Stomach (tissue), 19 donors: Measurements from ENCODE around the gene DAZ1. TPM values are rescaled to one million over a fixed set of nuclear protein-coding genes. Genes with fewer than 3 reads are reported as not detected.
"Not testable (repeated sequence)": the region's sequence is repeated elsewhere in the genome, so short reads cannot be mapped to it uniquely, and the experiment has no call there.

Experiments used
- DNase-seq, 2 donors: peaks; one replicate each; pipeline versions ENCODE4 v3.0.0 to v3.0.0-alpha.2; 2013 to 2019
- H3K27ac ChIP-seq, 5 donors: fragments of 200-600 bp in 4 of 5; sonication (generic) in 4 of 5; one replicate each; pipeline ENCODE4 v1.5.1; 2013 to 2019; ENCODE audit warnings: mild to moderate bottlenecking in 1 of 5, moderate library complexity in 1 of 5
- H3K27me3 ChIP-seq, 3 donors: fragments of 200-600 bp; sonication (generic); one replicate each; pipeline ENCODE4 v1.5.1; 2017 to 2019; ENCODE audit warnings: mixed run types in 1 of 3
- H3K36me3 ChIP-seq, 4 donors: fragments of 200-600 bp; sonication (generic); 1 replicate in 3 of 4; 2 replicates in 1 of 4; pipeline ENCODE4 v1.5.1; 2016 to 2019
- H3K4me1 ChIP-seq, 4 donors: fragments of 200-600 bp; sonication (generic); one replicate each; pipeline ENCODE4 v1.5.1; 2016 to 2019
- H3K4me3 ChIP-seq, 4 donors: fragments of 200-600 bp; sonication (generic) in 3 of 4; one replicate each; pipeline ENCODE4 v1.5.1; 2016 to 2019; ENCODE audit warnings: mild to moderate bottlenecking in 1 of 4
- H3K9me3 ChIP-seq, 4 donors: fragments of 200-600 bp; sonication (generic); one replicate each; pipeline ENCODE4 v1.5.1; 2016 to 2019
- WGBS, 5 donors: extraction: QIAGEN DNeasy Blood & Tissue Kit in 3 of 5; methylation state at CpG; one replicate each; pipeline versions ENCODE4 v1.1.5 to v1.1.7; 2013 to 2018; 5-methylcytosine and 5-hydroxymethylcytosine counted together
- intact Hi-C: fragments of 100-400 bp; cut with DNase I; formaldehyde crosslinking; loops from one replicate; pipeline ENCODE4 v1.15.1; 2023; ENCODE audit warnings: low total_unique reads
- long read RNA-seq, 10 donors: transcript quantifications; one replicate each; lab custom pipeline, GENCODE V29; 2026
- polyA plus RNA-seq, 3 donors: library from polyadenylated mRNA; stranded (reverse); fragments of 200-250 nt; gene quantifications; one replicate each; pipeline ENCODE4 v1.2.3, GENCODE V29; 2013
- total RNA-seq, 5 donors: library from RNA; depleted of rRNA; stranded (reverse); fragments of >200 nt; gene quantifications; one replicate each; pipeline versions ENCODE4 v1.1.0 to v1.2.3, GENCODE V29; 2014 to 2016
- donor health status: healthy with polysubstance abuse.
- donor health status: Bipolar disorder and iron deficiency.
- donor health status: healthy.

The DAZ1 gene, protein sequence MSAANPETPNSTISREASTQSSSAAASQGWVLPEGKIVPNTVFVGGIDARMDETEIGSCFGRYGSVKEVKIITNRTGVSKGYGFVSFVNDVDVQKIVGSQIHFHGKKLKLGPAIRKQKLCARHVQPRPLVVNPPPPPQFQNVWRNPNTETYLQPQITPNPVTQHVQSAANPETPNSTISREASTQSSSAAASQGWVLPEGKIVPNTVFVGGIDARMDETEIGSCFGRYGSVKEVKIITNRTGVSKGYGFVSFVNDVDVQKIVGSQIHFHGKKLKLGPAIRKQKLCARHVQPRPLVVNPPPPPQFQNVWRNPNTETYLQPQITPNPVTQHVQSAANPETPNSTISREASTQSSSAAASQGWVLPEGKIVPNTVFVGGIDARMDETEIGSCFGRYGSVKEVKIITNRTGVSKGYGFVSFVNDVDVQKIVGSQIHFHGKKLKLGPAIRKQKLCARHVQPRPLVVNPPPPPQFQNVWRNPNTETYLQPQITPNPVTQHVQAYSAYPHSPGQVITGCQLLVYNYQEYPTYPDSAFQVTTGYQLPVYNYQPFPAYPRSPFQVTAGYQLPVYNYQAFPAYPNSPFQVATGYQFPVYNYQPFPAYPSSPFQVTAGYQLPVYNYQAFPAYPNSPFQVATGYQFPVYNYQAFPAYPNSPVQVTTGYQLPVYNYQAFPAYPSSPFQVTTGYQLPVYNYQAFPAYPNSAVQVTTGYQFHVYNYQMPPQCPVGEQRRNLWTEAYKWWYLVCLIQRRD
- total RNA-seq (10 to 100 TPM in 1 of 5 donors, 1 to 10 TPM in 2, not detected in 2; 3.1 to 76.2 (median 4.0) TPM), polyA plus RNA-seq (10 to 100 TPM in 2 of 3 donors, not detected in 1; 10.3 to 48.0 TPM)
- long read RNA-seq, donor 1, result 0 reads
- long read RNA-seq, donor 2, result 0 reads
- long read RNA-seq, donor 3, result 0 reads
- long read RNA-seq, donor 4, result 0 reads
- long read RNA-seq, donor 5, result 0 reads
- long read RNA-seq, donor 6, result 0 reads
- long read RNA-seq, donor 7, result 0 reads
- long read RNA-seq, donor 8, result 0 reads
- long read RNA-seq, donor 9, result 0 reads
- long read RNA-seq, donor 10, result 0 reads

- H3K36me3 ChIP-seq, H3K4me1 ChIP-seq, H3K9me3 ChIP-seq, H3K27ac ChIP-seq, H3K4me3 ChIP-seq, intact Hi-C loops, DNase-seq, H3K27me3 ChIP-seq: not testable (repeated sequence)
- WGBS, 5 donors, result no CpG with 5 or more reads among the region's 23 CpGs
These were observed at the start of gene DAZ1 for GRCh38 chrY:23198908-23199307. Gene DAZ1 (minus strand): TSS chrY:23199008. CDS start chrY:23198800, 208 bp downstream.

DNA sequence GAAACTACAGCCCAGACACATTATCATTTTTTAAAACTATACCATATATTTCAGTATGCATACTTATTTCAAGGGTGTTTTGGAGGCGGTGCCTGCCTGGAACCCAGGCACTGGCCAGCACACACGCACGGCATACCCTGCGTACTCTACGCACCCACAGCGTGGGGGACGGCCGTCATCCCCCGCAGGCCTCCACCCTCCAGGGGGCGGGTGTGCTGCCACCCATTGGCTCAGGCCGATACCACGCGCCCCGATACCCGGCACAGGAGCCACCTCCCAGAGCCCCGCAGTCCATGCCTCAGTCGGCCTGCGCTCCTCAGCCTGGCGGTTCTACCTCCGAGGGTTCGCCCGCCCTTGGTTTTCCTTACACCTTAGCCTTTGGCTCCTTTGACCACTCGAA is 20.4 kb upstream of the DAZ1 start, which contains the start of gene DAZ2:
Gene DAZ2 (plus strand): TSS at position 301 of the 400 bp plus-strand sequence. CDS start 208 bp downstream, outside the sequence.
- H3K27me3 ChIP-seq, H3K36me3 ChIP-seq, H3K27ac ChIP-seq, H3K9me3 ChIP-seq, H3K4me1 ChIP-seq, intact Hi-C loops, DNase-seq, H3K4me3 ChIP-seq: not testable (repeated sequence)
- no CpG with 5 or more reads among the region's 23 CpGs for WGBS, 5 donors

- no CpG with 5 or more reads among the region's 4 CpGs for WGBS, 5 donors
- H3K4me1 ChIP-seq, H3K27ac ChIP-seq, H3K27me3 ChIP-seq, DNase-seq, H3K36me3 ChIP-seq, H3K9me3 ChIP-seq, H3K4me3 ChIP-seq, intact Hi-C loops: not testable (repeated sequence)
These were observed 11.9 kb upstream of the DAZ1 start for GRCh38 chrY:23210681-23211080.

- DNase-seq, H3K27ac ChIP-seq, H3K9me3 ChIP-seq, H3K36me3 ChIP-seq, H3K4me3 ChIP-seq, H3K4me1 ChIP-seq, intact Hi-C loops, H3K27me3 ChIP-seq: not testable (repeated sequence)
- no CpG with 5 or more reads among the region's 4 CpGs for WGBS, 5 donors
These were observed 11.1 kb upstream of the DAZ1 start for GRCh38 chrY:23209802-23210495.

DNA sequence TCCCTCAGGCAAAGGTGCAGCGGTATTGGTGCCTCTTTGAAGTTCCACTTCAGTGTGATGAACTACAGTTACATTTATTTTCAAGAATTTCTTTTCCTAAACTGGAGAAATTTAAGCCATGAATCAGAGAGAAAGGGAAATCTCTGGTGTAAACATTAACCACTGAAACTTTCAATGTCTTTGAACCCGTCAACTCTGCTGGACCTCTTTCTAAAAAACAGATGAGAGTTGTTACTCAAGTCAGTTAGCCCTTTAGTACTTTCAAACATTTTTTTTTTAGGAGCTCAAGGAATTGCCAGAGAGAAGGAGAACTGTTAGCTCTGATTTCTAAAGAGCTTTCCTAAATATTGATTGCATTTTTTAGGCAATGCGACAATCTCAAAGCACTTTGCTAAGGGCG is 8.6 kb upstream of the DAZ1 start:
- DNase-seq, H3K4me3 ChIP-seq, intact Hi-C loops, H3K27me3 ChIP-seq, H3K27ac ChIP-seq, H3K9me3 ChIP-seq, H3K4me1 ChIP-seq, H3K36me3 ChIP-seq: not testable (repeated sequence)
- no CpG with 5 or more reads among the region's 4 CpGs for WGBS, 5 donors

Other genes with a start within 250 kb of the DAZ1 start
- not detected for gene BPY2, start 214.7 kb downstream of the DAZ1 start, total RNA-seq
- not detected for gene BPY2, start 214.7 kb downstream of the DAZ1 start, polyA plus RNA-seq
- gene DAZ2, start 20.5 kb upstream of the DAZ1 start, total RNA-seq, result 1 to 10 TPM in 1 of 5 donors, not detected in 4; 2.9 TPM
- gene DAZ2, start 20.5 kb upstream of the DAZ1 start, polyA plus RNA-seq, result 1 to 10 TPM in 1 of 3 donors, under 1 TPM in 1, not detected in 1; 0.33 to 2.0 TPM